Measurements from ENCODE around the gene ZNF750.

- TF ChIP-seq CTCF (IDR thresholded peaks at IDR 0.05; ENCODE audit: low read length), result no peak
- TF ChIP-seq EZH2phosphoT487 (IDR thresholded peaks at IDR 0.05; ENCODE audit: low read length), result no peak
- TF ChIP-seq EZH2 (optimal IDR thresholded peaks at IDR 0.05; ENCODE audit: low read depth, low read length), result no peak
These were observed 21.6 kb upstream of the ZNF750 start for GRCh38 chr17:82861393-82861775.

Data from MM.1S (cell line).